B cell (primary cell): Measurements from ENCODE around the gene BRME1. TPM values are rescaled to one million over a fixed set of nuclear protein-coding genes. Genes with fewer than 3 reads are reported as not detected.

Source experiments
- ATAC-seq: fragments of 200-7000 bp; cut with Tn5 transposase; one replicate; pipeline ENCODE4 v1.10.0; 2021; ENCODE audit warnings: low read depth, mild to moderate bottlenecking, moderate number of reproducible peaks, moderate library complexity
- CTCF ChIA-PET: fragments of 350-600 bp; sonication (Branson Sonifier 250); formaldehyde crosslinking; loops from one replicate; lab custom pipeline; 2021; ENCODE audit warnings: antibody characterized with exemption, inconsistent platforms; lab: Charles Lee
- POLR2A ChIA-PET: fragments of 350-600 bp; sonication (Branson Sonifier 250); formaldehyde crosslinking; loops from one replicate; lab custom pipeline; 2021; ENCODE audit warnings: antibody characterized with exemption; lab: Charles Lee
- DNase-seq: peaks from one replicate; pipeline ENCODE4 v3.0.0; 2013
- H2AFZ ChIP-seq: 2 replicates; pipeline ENCODE4 v1.6.1; 2012; ENCODE audit warnings: mild to moderate bottlenecking, low read depth, low read length; ENCODE audit not compliant: insufficient read depth, poor library complexity, severe bottlenecking
- H3K27ac ChIP-seq, 2 donors: 1 replicate in 1 of 2; 2 replicates in 1 of 2; pipeline ENCODE4 v1.5.1; 2012 to 2013; ENCODE audit warnings: low read length in 2 of 2, mild to moderate bottlenecking in 2 of 2, moderate library complexity in 1 of 2
- H3K27me3 ChIP-seq, 4 experiments: fragments of 200-600 bp in 1 of 4; sonication (generic) in 1 of 4; replicated peaks in 1 of 4; 1 replicate in 2 of 4; 2 replicates in 2 of 4; pipeline versions ENCODE4 v1.6.1 to v1.7.0; 2013 to 2016; ENCODE audit warnings: low read length in 3 of 4, mild to moderate bottlenecking in 2 of 4, mixed read lengths in 1 of 4, moderate library complexity in 1 of 4; ENCODE audit not compliant: insufficient read depth in 4 of 4, control insufficient read depth in 3 of 4; ENCODE audit errors: control extremely low read depth in 1 of 4
- H3K36me3 ChIP-seq, 2 experiments: replicated peaks in 1 of 2; 1 replicate in 1 of 2; 2 replicates in 1 of 2; pipeline versions ENCODE4 v1.6.1 to v1.7.1; 2013; ENCODE audit warnings: low read length in 1 of 2; ENCODE audit not compliant: insufficient read depth in 2 of 2, control insufficient read depth in 1 of 2; ENCODE audit errors: control extremely low read depth in 1 of 2, extremely low read depth in 1 of 2
- H3K4me1 ChIP-seq, 2 donors: fragments of 200-600 bp in 1 of 2; sonication (generic) in 1 of 2; 1 replicate in 1 of 2; 2 replicates in 1 of 2; pipeline versions ENCODE4 v1.5.1 to v1.6.1; 2013 to 2017; ENCODE audit warnings: low read length in 2 of 2; ENCODE audit not compliant: control insufficient read depth in 2 of 2, insufficient read depth in 2 of 2
- H3K4me2 ChIP-seq: replicated peaks from 2 replicates; pipeline ENCODE3; 2012; ENCODE audit warnings: mild to moderate bottlenecking, low read depth, low read length; ENCODE audit not compliant: poor library complexity, severe bottlenecking
- H3K4me3 ChIP-seq, 5 experiments: fragments of 200-600 bp in 1 of 5; sonication (generic) in 1 of 5; 1 replicate in 3 of 5; 2 replicates in 2 of 5; pipeline versions ENCODE4 v1.5.1 to v1.7.0; 2011 to 2016; ENCODE audit warnings: low read length in 4 of 5, mild to moderate bottlenecking in 4 of 5, low read depth in 2 of 5, control low read depth in 1 of 5, moderate library complexity in 1 of 5; ENCODE audit not compliant: insufficient read depth in 1 of 5; ENCODE audit errors: control extremely low read depth in 1 of 5, extremely low read depth in 1 of 5
- H3K79me2 ChIP-seq: fragments of 200-600 bp; sonication (generic); one replicate; pipeline ENCODE4 v1.6.0; 2016; ENCODE audit warnings: low read length; ENCODE audit not compliant: control insufficient read depth, insufficient read depth
- H3K9ac ChIP-seq: fragments of 200-600 bp; sonication (generic); 2 replicates; pipeline ENCODE4 v1.6.1; 2017; ENCODE audit warnings: mild to moderate bottlenecking, low read length, moderate library complexity
- H3K9me3 ChIP-seq, 3 donors: one replicate each; pipeline versions ENCODE4 v1.6.1 to v1.7.1; 2013; ENCODE audit warnings: low read length in 2 of 3; ENCODE audit not compliant: control insufficient read depth in 2 of 3, insufficient read depth in 1 of 3; ENCODE audit errors: control extremely low read depth in 1 of 3
- H4K20me1 ChIP-seq: 2 replicates; pipeline ENCODE4 v1.6.0; 2012; ENCODE audit warnings: mild to moderate bottlenecking, low read length; ENCODE audit not compliant: insufficient read depth, control insufficient read depth, poor library complexity, severe bottlenecking
- H3K27ac Mint-ChIP-seq: one replicate; pipeline ENCODE4 v1.8.0; 2021; ENCODE audit warnings: mixed read lengths
- H3K27me3 Mint-ChIP-seq: one replicate; pipeline ENCODE4 v1.8.0; 2021; ENCODE audit warnings: mixed read lengths
- H3K4me1 Mint-ChIP-seq: one replicate; pipeline ENCODE4 v1.8.0; 2021; ENCODE audit warnings: mixed read lengths
- H3K4me3 Mint-ChIP-seq: one replicate; pipeline ENCODE4 v1.8.0; 2021; ENCODE audit warnings: mixed read lengths
- H3K9me3 Mint-ChIP-seq: one replicate; pipeline ENCODE4 v1.8.0; 2022; ENCODE audit warnings: mixed read lengths; ENCODE audit not compliant: insufficient read depth
- EZH2 ChIP-seq: IDR thresholded peaks from 2 replicates; pipeline ENCODE4 v1.6.1; 2012; ENCODE audit warnings: borderline replicate concordance, low read depth, mild to moderate bottlenecking, moderate library complexity, low read length; ENCODE audit not compliant: insufficient read depth, poor library complexity, severe bottlenecking
- WGBS: methylation state at CpG from one replicate; pipeline ENCODE4 v1.1.5; 2013; ENCODE audit warnings: missing lambda C conversion rate; ENCODE audit not compliant: insufficient coverage; 5-methylcytosine and 5-hydroxymethylcytosine counted together
- intact Hi-C: fragments of 100-400 bp; cut with micrococcal nuclease; formaldehyde crosslinking; loops from one replicate; pipeline ENCODE4 v1.10.0; 2022
- polyA plus RNA-seq: library from polyadenylated mRNA; depleted of rRNA; stranded (reverse); fragments of >200 nt; gene quantifications from 2 replicates; pipeline ENCODE4 v1.2.3, GENCODE V29; 2012
- total RNA-seq, 2 donors: library from RNA; stranded (reverse); fragments of 120-200 nt in 1 of 2; gene quantifications; 1 replicate in 1 of 2; 2 replicates in 1 of 2; pipeline versions ENCODE4 v1.2.3 to v1.2.4, GENCODE V29; 2013 to 2022
- TF ChIP-seq, protein P1 (sequence below): fragments of 200-600 bp; IDR thresholded peaks from one replicate; pipeline ENCODE4 v1.8.0; 2022; ENCODE audit warnings: antibody characterized with exemption, mild to moderate bottlenecking

The BRME1 gene
- total and polyA plus RNA-seq, 2 donors (not counting 1 experiment from before 2014, with no cell fraction given): 1.8 to 2.4 TPM

DNA sequence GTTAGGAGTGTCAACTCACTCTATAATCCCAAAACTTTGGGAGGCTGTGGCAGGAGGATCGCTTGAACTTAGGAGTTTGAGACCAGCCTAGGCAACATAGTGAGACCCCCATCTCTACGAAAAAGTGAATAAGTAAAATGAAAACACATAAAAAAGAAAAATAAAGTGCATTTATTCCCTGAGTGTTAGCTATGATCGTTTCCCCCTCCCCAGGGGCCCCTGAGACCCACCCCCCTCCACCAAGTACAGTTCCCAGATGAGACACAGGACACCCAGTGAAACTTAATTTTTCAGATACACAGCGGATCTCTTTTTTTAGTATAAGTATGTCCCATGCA lies 57.6 kb downstream of the BRME1 start:
- POLR2A ChIA-PET: interaction anchor here (0.6 to 2.8 kb wide), 3 partner anchors 19 to 117 kb away, joined by 5 to 16 read pairs (median 14); partner anchors contain the start of gene ZSWIM4
- no peaks in the 10 kb centered on the region for H4K20me1 ChIP-seq
- DNase-seq (no peak), ATAC-seq (no peak)
- intact Hi-C loops: loop anchor here (5.0 kb wide), 1 partner anchor 746 kb away; the partner anchor contains the start of gene LYL1
- Mint-ChIP-seq H3K27me3 (no peaks in the 10 kb centered on the region), H3K4me1 (peaks cover 53% of the 10 kb centered on the region), H3K27ac (peak overlapping the region; percentile 59), H3K9me3 (no peaks in the 10 kb centered on the region), H3K4me3 (peak overlapping the region; percentile 54)
- H3K4me1 ChIP-seq: peaks cover 43 to 54% of the 10 kb centered on the region in 2 donors
- H3K27ac ChIP-seq: no peak overlapping the region
- H3K9me3 ChIP-seq: no peaks in the 10 kb centered on the region
- H3K4me2 ChIP-seq: peak overlapping the region; percentile 97
- TF ChIP-seq EZH2: no peak
- TF ChIP-seq, protein P1, sequence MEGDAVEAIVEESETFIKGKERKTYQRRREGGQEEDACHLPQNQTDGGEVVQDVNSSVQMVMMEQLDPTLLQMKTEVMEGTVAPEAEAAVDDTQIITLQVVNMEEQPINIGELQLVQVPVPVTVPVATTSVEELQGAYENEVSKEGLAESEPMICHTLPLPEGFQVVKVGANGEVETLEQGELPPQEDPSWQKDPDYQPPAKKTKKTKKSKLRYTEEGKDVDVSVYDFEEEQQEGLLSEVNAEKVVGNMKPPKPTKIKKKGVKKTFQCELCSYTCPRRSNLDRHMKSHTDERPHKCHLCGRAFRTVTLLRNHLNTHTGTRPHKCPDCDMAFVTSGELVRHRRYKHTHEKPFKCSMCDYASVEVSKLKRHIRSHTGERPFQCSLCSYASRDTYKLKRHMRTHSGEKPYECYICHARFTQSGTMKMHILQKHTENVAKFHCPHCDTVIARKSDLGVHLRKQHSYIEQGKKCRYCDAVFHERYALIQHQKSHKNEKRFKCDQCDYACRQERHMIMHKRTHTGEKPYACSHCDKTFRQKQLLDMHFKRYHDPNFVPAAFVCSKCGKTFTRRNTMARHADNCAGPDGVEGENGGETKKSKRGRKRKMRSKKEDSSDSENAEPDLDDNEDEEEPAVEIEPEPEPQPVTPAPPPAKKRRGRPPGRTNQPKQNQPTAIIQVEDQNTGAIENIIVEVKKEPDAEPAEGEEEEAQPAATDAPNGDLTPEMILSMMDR: no peak
- H3K9ac ChIP-seq: no peak overlapping the region
- WGBS: no CpG with 5 or more reads among the region's 4 CpGs
- no peaks in the 10 kb centered on the region for H3K36me3 ChIP-seq
- peaks cover 0 to 22% (median 0%) of the 10 kb centered on the region in 4 experiments for H3K27me3 ChIP-seq
- H3K79me2 ChIP-seq: peaks cover under 1% of the 10 kb centered on the region
- H3K4me3 ChIP-seq: no peak overlapping the region
- H2AFZ ChIP-seq: no peak overlapping the region
- CTCF ChIA-PET: interaction anchor here (0.6 to 4.1 kb wide), 4 partner anchors 10 to 871 kb away, joined by 3 to 35 read pairs (median 12); no protein-coding TSS in a partner anchor
